Stomach (tissue), 9 donors: ENCODE measurements around the gene TMEM178B. TPM values are rescaled to one million over a fixed set of nuclear protein-coding genes. Genes with fewer than 3 reads are reported as not detected.

Experiments
- DNase-seq, 2 donors: peaks; one replicate each; pipeline versions ENCODE4 v3.0.0 to v3.0.0-alpha.2; 2013 to 2019
- H3K27ac ChIP-seq, 5 donors: fragments of 200-600 bp in 4 of 5; sonication (generic) in 4 of 5; one replicate each; pipeline ENCODE4 v1.5.1; 2013 to 2019; ENCODE audit warnings: mild to moderate bottlenecking in 1 of 5, moderate library complexity in 1 of 5
- H3K27me3 ChIP-seq, 3 donors: fragments of 200-600 bp; sonication (generic); one replicate each; pipeline ENCODE4 v1.5.1; 2017 to 2019; ENCODE audit warnings: mixed run types in 1 of 3
- H3K36me3 ChIP-seq, 4 donors: fragments of 200-600 bp; sonication (generic); 1 replicate in 3 of 4; 2 replicates in 1 of 4; pipeline ENCODE4 v1.5.1; 2016 to 2019
- H3K4me1 ChIP-seq, 4 donors: fragments of 200-600 bp; sonication (generic); one replicate each; pipeline ENCODE4 v1.5.1; 2016 to 2019
- H3K4me3 ChIP-seq, 4 donors: fragments of 200-600 bp; sonication (generic) in 3 of 4; one replicate each; pipeline ENCODE4 v1.5.1; 2016 to 2019; ENCODE audit warnings: mild to moderate bottlenecking in 1 of 4
- H3K9me3 ChIP-seq, 4 donors: fragments of 200-600 bp; sonication (generic); one replicate each; pipeline ENCODE4 v1.5.1; 2016 to 2019
- EP300 ChIP-seq: sonication (generic); formaldehyde crosslinking; IDR thresholded peaks from one replicate; pipeline ENCODE4 v1.6.1; 2017; ENCODE audit warnings: antibody characterized with exemption
- POLR2A ChIP-seq, 4 donors: fragments of 450-650 bp; IDR thresholded peaks; one replicate each; pipeline ENCODE4 v1.6.1; 2016; ENCODE audit warnings: antibody characterized with exemption in 4 of 4, control low read depth in 2 of 4, mild to moderate bottlenecking in 1 of 4, moderate library complexity in 1 of 4
- POLR2AphosphoS5 ChIP-seq, 3 donors: sonication (generic); formaldehyde crosslinking; IDR thresholded peaks; one replicate each; pipeline ENCODE4 v1.6.1; 2016; ENCODE audit warnings: antibody characterized with exemption in 3 of 3
- WGBS, 5 donors: extraction: QIAGEN DNeasy Blood & Tissue Kit in 3 of 5; methylation state at CpG; one replicate each; pipeline versions ENCODE4 v1.1.5 to v1.1.7; 2013 to 2018; 5-methylcytosine and 5-hydroxymethylcytosine counted together
- intact Hi-C: fragments of 100-400 bp; cut with DNase I; formaldehyde crosslinking; loops from one replicate; pipeline ENCODE4 v1.15.1; 2023; ENCODE audit warnings: low total_unique reads
- polyA plus RNA-seq, 3 donors: library from polyadenylated mRNA; stranded (reverse); fragments of 200-250 nt; gene quantifications; one replicate each; pipeline ENCODE4 v1.2.3, GENCODE V29; 2013
- total RNA-seq, 5 donors: library from RNA; depleted of rRNA; stranded (reverse); fragments of >200 nt; gene quantifications; one replicate each; pipeline versions ENCODE4 v1.1.0 to v1.2.3, GENCODE V29; 2014 to 2016
- TF ChIP-seq, protein P1 (sequence below), 7 experiments: fragments of 450-650 bp in 4 of 7; fragments of 200-600 bp in 3 of 7; sonication (generic) in 3 of 7; IDR thresholded peaks; one replicate each; pipeline ENCODE4 v1.5.1; 2016 to 2019; ENCODE audit warnings: antibody characterized with exemption in 7 of 7, control low read depth in 2 of 7, mild to moderate bottlenecking in 1 of 7
- donor health status: healthy with polysubstance abuse.
- donor health status: Bipolar disorder and iron deficiency.
- donor health status: healthy.

Gene TMEM178B
- total and polyA plus RNA-seq, 8 donors: under 0.01 to 1.7 (median 0.15) TPM; not detected in 3

DNA sequence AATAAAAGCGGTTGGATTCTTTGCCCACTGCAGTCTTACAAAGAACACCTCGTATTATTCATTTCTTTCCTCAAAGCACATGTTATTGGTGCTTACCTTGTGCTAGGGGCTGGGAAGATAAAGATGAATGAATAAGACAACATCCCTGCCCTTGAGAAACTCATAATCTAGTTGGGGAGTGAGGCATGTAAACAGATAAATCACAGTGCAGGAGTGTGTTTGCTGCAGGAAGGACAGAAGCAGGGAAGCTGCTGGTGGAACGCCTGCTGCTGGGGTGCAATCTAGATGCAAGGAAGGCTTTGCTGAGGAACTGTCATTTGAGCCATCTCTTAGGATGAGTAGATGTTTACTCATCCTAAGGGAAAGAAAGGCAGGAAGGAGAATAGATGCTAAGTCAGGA is 135.6 kb downstream of the TMEM178B start:
- Histone ChIP-seq H3K27me3 (no peaks in the 10 kb centered on the region), H3K4me1 (no peaks in the 10 kb centered on the region), H3K9me3 (no peaks in the 10 kb centered on the region), H3K27ac (no peak overlapping the region), H3K36me3 (no peaks in the 10 kb centered on the region), H3K4me3 (no peak overlapping the region)
- intact Hi-C loops: no loop called here
- TF ChIP-seq EP300: no peak
- TF ChIP-seq POLR2AphosphoS5 (IDR thresholded peaks at IDR 0.05): no peak
- no peak for TF ChIP-seq POLR2A (IDR thresholded peaks at IDR 0.05)
- TF ChIP-seq, protein P1, sequence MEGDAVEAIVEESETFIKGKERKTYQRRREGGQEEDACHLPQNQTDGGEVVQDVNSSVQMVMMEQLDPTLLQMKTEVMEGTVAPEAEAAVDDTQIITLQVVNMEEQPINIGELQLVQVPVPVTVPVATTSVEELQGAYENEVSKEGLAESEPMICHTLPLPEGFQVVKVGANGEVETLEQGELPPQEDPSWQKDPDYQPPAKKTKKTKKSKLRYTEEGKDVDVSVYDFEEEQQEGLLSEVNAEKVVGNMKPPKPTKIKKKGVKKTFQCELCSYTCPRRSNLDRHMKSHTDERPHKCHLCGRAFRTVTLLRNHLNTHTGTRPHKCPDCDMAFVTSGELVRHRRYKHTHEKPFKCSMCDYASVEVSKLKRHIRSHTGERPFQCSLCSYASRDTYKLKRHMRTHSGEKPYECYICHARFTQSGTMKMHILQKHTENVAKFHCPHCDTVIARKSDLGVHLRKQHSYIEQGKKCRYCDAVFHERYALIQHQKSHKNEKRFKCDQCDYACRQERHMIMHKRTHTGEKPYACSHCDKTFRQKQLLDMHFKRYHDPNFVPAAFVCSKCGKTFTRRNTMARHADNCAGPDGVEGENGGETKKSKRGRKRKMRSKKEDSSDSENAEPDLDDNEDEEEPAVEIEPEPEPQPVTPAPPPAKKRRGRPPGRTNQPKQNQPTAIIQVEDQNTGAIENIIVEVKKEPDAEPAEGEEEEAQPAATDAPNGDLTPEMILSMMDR (IDR thresholded peaks at IDR 0.05): no peak
- no peak for DNase-seq
- WGBS, 5 donors: 43 to 60% (median 57%) methylated on average over 3 of the region's 3 CpGs

DNA sequence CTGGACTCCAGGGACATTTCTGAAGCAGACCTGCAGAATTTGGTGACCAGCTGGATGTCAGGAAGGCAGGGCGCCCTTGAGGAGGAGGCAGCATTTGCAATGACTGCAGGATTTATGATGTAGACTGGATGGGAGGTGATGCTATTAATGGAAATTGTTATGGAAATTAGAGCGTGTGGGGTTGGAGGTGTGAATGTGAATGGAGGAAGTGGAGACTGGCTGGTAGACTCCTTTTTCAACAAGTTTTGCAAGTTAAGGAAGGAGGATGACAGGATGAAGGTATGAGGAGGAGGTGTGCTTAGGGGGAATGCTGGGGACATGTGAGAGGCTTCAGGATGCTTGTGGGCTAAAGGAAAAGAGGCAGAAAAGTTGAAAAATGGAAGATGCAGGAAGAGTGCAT is 137.0 kb downstream of the TMEM178B start:
- Histone ChIP-seq H3K36me3 (no peaks in the 10 kb centered on the region), H3K27ac (no peak overlapping the region), H3K9me3 (no peaks in the 10 kb centered on the region), H3K4me3 (no peak overlapping the region), H3K4me1 (no peaks in the 10 kb centered on the region), H3K27me3 (no peaks in the 10 kb centered on the region)
- intact Hi-C loops: no loop called here
- 51 to 56% (median 55%) methylated on average over 2 of the region's 2 CpGs for WGBS, 5 donors
- TF ChIP-seq POLR2A (IDR thresholded peaks at IDR 0.05) (no peak), EP300 (no peak), POLR2AphosphoS5 (IDR thresholded peaks at IDR 0.05) (no peak)
- TF ChIP-seq, protein P1 (IDR thresholded peaks at IDR 0.05): no peak
- DNase-seq: no peak

DNA sequence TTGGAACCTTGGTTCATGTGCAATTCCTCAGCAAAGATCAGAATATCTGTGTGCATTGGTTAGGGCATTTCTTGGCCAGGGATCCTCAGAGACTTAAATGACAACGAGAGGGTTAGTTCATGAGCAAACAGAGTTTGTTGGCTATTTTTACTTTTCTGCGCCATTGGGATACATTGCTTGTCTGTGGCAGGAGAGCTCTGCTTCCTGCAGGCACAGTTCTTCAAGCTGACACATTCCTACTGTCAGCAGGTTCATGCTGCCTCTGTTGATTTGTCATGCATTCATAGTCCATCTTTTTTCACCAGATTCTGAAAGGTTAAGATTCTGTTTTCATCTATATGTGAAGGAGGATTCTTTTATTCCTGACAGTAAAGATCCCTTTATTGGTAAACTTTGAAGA is 139.4 kb downstream of the TMEM178B start:
- no peaks in the 10 kb centered on the region for H3K4me1 ChIP-seq
- H3K27ac ChIP-seq: no peak overlapping the region
- intact Hi-C loops: no loop called here
- no peaks in the 10 kb centered on the region for H3K27me3 ChIP-seq
- TF ChIP-seq POLR2AphosphoS5 (IDR thresholded peaks at IDR 0.05) (no peak), EP300 (no peak), POLR2A (IDR thresholded peaks at IDR 0.05) (no peak)
- H3K4me3 ChIP-seq: no peak overlapping the region
- H3K9me3 ChIP-seq: no peaks in the 10 kb centered on the region
- WGBS, 5 donors: 72 to 80% (median 77%) methylated on average over 2 of the region's 2 CpGs
- no peaks in the 10 kb centered on the region for H3K36me3 ChIP-seq
- DNase-seq: no peak

DNA sequence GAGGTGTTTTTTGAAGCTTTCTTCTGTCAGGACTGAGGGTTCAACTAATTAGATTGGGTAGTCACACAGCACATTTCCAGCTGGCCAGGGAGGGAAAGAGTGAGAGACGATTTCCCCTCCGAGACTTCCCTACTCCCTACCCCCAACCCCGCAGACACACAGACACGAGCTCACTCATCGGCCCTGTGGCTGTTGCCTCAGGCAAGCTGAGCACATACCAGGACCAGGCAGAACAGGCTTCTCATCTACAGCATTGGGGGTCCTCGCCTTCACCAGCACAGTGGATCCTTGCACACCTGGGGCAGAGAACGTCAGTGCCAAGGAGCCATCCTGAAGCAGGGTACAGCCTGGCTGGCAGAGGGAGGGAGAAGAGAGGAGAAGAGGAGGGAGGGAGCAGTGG is 144.1 kb downstream of the TMEM178B start:
- intact Hi-C loops: no loop called here
- TF ChIP-seq EP300: no peak
- no peak for TF ChIP-seq POLR2A (IDR thresholded peaks at IDR 0.05)
- TF ChIP-seq, protein P1 (IDR thresholded peaks at IDR 0.05): no peak
- no peak for TF ChIP-seq POLR2AphosphoS5 (IDR thresholded peaks at IDR 0.05)
- no peak for DNase-seq

DNA sequence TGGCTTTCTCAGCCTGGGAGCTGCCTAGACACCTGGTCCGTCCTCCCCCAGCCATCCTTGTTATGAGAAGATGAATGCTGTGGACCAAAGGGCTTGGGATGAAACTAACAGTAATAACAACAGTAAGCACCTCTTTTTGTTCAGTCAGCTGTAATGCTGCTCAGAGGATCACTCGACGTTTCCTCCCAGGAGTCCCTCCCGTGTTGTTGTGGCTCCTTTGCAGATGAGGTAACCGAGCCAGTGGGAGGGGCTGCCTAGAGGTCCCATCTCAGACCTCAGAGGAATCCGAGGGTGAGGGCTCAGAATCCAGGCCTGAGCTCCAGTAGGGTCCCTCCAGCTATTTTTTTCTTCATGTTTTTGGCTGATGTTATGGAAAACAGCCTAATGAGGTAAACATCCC is 145.1 kb downstream of the TMEM178B start:
- Histone ChIP-seq H3K4me1 (no peaks in the 10 kb centered on the region), H3K27ac (no peak overlapping the region), H3K4me3 (no peak overlapping the region), H3K9me3 (no peaks in the 10 kb centered on the region), H3K27me3 (no peaks in the 10 kb centered on the region), H3K36me3 (no peaks in the 10 kb centered on the region)
- WGBS, 5 donors: 57 to 88% (median 58%) methylated on average over 5 to 6 of the region's 6 CpGs
- DNase-seq: no peak
- intact Hi-C loops: no loop called here
- TF ChIP-seq EP300: no peak
- TF ChIP-seq POLR2AphosphoS5 (IDR thresholded peaks at IDR 0.05): no peak
- TF ChIP-seq POLR2A (IDR thresholded peaks at IDR 0.05): no peak
- TF ChIP-seq, protein P1 (IDR thresholded peaks at IDR 0.05): no peak

More for the DNA sequence above, 144.1 kb downstream of the TMEM178B start:
- Histone ChIP-seq H3K9me3 (no peaks in the 10 kb centered on the region), H3K36me3 (no peaks in the 10 kb centered on the region), H3K4me3 (no peak overlapping the region), H3K4me1 (no peaks in the 10 kb centered on the region), H3K27ac (no peak overlapping the region), H3K27me3 (no peaks in the 10 kb centered on the region)
- WGBS, 5 donors: 60 to 79% (median 71%) methylated on average over 7 of the region's 7 CpGs
